PC-3 (cell line): ENCODE results near the gene GLI3. TPM values are rescaled to one million over a fixed set of nuclear protein-coding genes. Genes with fewer than 3 reads are reported as not detected.

Experiments used
- ATAC-seq: fragments of 200-7000 bp; cut with Tn5 transposase; 2 replicates; pipeline ENCODE4 v1.9.1; 2020; ENCODE audit warnings: mild to moderate bottlenecking, moderate library complexity
- BruUV-seq: library from RNA; stranded (reverse); fragments of 400-500 nt; replicated peaks from 2 replicates; lab custom pipeline; 2021; lab: Mats Ljungman, UMichigan
- CTCF ChIA-PET: fragments of 300-600 bp; sonication (Branson Sonifier 250); formaldehyde crosslinking; loops from one replicate; lab custom pipeline; 2022; ENCODE audit warnings: antibody characterized with exemption; lab: Charles Lee
- POLR2A ChIA-PET: fragments of 300-600 bp; sonication (Branson Sonifier 250); formaldehyde crosslinking; loops from one replicate; lab custom pipeline; 2022; ENCODE audit warnings: antibody characterized with exemption; ENCODE audit not compliant: unreplicated experiment; lab: Charles Lee
- DNase-seq: peaks from one replicate; pipeline ENCODE4 v3.0.0-alpha.2; 2015
- H2AFZ ChIP-seq: fragments of 300-600 bp; sonication (generic); 2 replicates; pipeline ENCODE4 v1.6.0; 2016; ENCODE audit warnings: antibody characterized with exemption, low read length
- H3F3A ChIP-seq: fragments of 300-600 bp; sonication (generic); one replicate; pipeline ENCODE4 v1.6.0; 2017; ENCODE audit warnings: antibody characterized with exemption, low read length, control low read depth, mild to moderate bottlenecking; ENCODE audit not compliant: unreplicated experiment
- H3K27ac ChIP-seq: fragments of 300-600 bp; sonication (generic); 2 replicates; pipeline ENCODE4 v1.5.1; 2016; ENCODE audit warnings: mild to moderate bottlenecking, low read length
- H3K27me3 ChIP-seq: fragments of 300-600 bp; sonication (generic); 2 replicates; pipeline ENCODE4 v1.6.1; 2016; ENCODE audit warnings: low read length, mixed read lengths
- H3K36me3 ChIP-seq: fragments of 300-600 bp; sonication (generic); 2 replicates; pipeline ENCODE4 v1.6.1; 2016; ENCODE audit warnings: low read depth, mixed run types, low read length, mixed read lengths
- H3K4me1 ChIP-seq: fragments of 300-600 bp; sonication (generic); 2 replicates; pipeline ENCODE4 v1.5.1; 2016; ENCODE audit warnings: low read length; ENCODE audit not compliant: insufficient read depth
- H3K4me2 ChIP-seq: fragments of 300-600 bp; sonication (generic); 2 replicates; pipeline ENCODE4 v1.6.0; 2016; ENCODE audit warnings: low read length
- H3K4me3 ChIP-seq: fragments of 300-600 bp; sonication (generic); 2 replicates; pipeline ENCODE4 v1.5.1; 2016; ENCODE audit warnings: mild to moderate bottlenecking, low read length, mixed read lengths
- H3K79me2 ChIP-seq: fragments of 300-600 bp; sonication (generic); 2 replicates; pipeline ENCODE4 v1.6.1; 2017; ENCODE audit warnings: low read length, mixed read lengths
- H3K9ac ChIP-seq: fragments of 300-600 bp; sonication (generic); 2 replicates; pipeline ENCODE4 v1.6.0; 2016; ENCODE audit warnings: mild to moderate bottlenecking, low read length
- H3K9me2 ChIP-seq: fragments of 300-600 bp; sonication (generic); replicated peaks from 2 replicates; pipeline ENCODE4 v1.6.1; 2016; ENCODE audit warnings: mixed run types, low read length, mixed read lengths
- H3K9me3 ChIP-seq: fragments of 300-600 bp; sonication (generic); 2 replicates; pipeline ENCODE4 v1.6.1; 2016; ENCODE audit warnings: low read length, mixed read lengths
- H4K20me1 ChIP-seq: fragments of 300-600 bp; sonication (generic); 2 replicates; pipeline ENCODE4 v1.6.1; 2016; ENCODE audit warnings: low read length, mixed read lengths
- EZH2 ChIP-seq: fragments of 300-600 bp; sonication (generic); IDR thresholded peaks from one replicate; pipeline ENCODE4 v1.6.1; 2017; ENCODE audit warnings: antibody characterized with exemption, mild to moderate bottlenecking, low read length; ENCODE audit not compliant: unreplicated experiment
- EZH2phosphoT487 ChIP-seq: fragments of 300-600 bp; sonication (generic); IDR thresholded peaks from 2 replicates; pipeline ENCODE4 v1.6.1; 2018; ENCODE audit warnings: mild to moderate bottlenecking, antibody characterized with exemption, low read length, borderline replicate concordance
- intact Hi-C: fragments of 100-400 bp; cut with micrococcal nuclease; formaldehyde crosslinking; loops from 2 replicates; pipeline ENCODE4 v1.9.0; 2023
- total RNA-seq: library from RNA; depleted of rRNA; stranded (reverse); fragments of >200 nt; gene quantifications from 2 replicates; pipeline ENCODE4 v1.2.3, GENCODE V29; 2014
- TF ChIP-seq, protein P1 (sequence below): fragments of 300-600 bp; sonication (generic); conservative IDR thresholded peaks from 2 replicates; pipeline ENCODE4 v1.5.1; 2017; ENCODE audit warnings: antibody characterized with exemption, low read depth, mild to moderate bottlenecking, low read length

Gene GLI3
- total RNA-seq, 1 experiment from 2014 or later: 3.5 TPM

DNA sequence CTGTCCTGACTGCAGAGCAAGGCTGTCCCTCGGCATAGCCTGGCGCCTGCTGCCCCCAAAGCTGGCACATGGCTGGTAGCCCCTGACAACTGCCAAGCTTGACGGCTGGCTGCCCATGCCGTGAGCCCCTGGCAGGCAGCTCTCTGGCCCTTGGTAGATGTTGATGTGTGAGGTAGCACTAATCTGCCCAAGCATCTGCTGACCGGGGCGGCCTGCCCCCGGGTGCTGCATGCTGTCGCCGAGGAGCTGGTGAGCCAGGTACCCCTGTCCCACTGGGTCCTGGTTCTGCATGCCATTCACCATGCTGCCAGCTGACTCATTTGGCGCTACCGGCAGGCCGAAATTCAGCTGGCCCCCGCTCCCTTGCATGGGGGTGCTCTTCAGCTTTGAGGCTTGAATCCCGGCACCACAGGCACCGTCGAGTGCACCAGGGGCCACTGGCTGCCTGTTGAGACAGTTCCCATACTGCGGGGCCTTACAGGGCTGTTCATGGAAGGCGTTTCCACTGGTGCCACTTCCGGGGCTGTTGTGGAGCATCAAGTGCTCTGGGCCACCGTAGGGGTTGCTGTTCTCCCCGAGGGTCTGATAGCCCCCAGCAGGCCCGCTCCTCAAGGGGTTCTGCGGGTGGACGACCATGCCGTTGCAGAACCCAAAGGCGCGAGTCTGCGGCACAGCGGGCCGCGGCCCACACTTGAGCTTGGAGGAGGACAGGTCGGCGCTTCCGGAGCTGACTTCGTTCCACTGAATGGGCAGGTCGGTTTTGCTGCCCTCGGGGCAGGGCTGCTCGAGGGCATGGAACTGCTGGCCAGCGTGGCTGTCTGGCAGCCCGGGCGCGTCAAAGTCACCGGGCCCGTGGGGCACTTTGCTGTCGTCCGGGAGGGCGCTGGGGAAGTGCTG is 271.9 kb downstream of the GLI3 start:
- no peak for DNase-seq
- BruUV-seq: no TSS peak
- H3K9ac ChIP-seq: no peak overlapping the region
- CTCF ChIA-PET: no interaction called here
- H3K79me2 ChIP-seq: no peaks in the 10 kb centered on the region
- POLR2A ChIA-PET: no interaction called here
- no peaks in the 10 kb centered on the region; the same call in 1 of the 2 replicates for H3K36me3 ChIP-seq
- no peak for TF ChIP-seq EZH2phosphoT487
- TF ChIP-seq, protein P1, sequence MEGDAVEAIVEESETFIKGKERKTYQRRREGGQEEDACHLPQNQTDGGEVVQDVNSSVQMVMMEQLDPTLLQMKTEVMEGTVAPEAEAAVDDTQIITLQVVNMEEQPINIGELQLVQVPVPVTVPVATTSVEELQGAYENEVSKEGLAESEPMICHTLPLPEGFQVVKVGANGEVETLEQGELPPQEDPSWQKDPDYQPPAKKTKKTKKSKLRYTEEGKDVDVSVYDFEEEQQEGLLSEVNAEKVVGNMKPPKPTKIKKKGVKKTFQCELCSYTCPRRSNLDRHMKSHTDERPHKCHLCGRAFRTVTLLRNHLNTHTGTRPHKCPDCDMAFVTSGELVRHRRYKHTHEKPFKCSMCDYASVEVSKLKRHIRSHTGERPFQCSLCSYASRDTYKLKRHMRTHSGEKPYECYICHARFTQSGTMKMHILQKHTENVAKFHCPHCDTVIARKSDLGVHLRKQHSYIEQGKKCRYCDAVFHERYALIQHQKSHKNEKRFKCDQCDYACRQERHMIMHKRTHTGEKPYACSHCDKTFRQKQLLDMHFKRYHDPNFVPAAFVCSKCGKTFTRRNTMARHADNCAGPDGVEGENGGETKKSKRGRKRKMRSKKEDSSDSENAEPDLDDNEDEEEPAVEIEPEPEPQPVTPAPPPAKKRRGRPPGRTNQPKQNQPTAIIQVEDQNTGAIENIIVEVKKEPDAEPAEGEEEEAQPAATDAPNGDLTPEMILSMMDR: no peak
- TF ChIP-seq EZH2: no peak
- H3K27ac ChIP-seq: no peak overlapping the region
- H4K20me1 ChIP-seq: no peaks in the 10 kb centered on the region
- no peaks in the 10 kb centered on the region for H3K27me3 ChIP-seq
- H3K4me1 ChIP-seq: peaks cover 5% of the 10 kb centered on the region
- intact Hi-C loops: no loop called here
- no peak for ATAC-seq
- no peak overlapping the region for H3K4me3 ChIP-seq
- H3F3A ChIP-seq: no peaks in the 10 kb centered on the region
- H3K4me2 ChIP-seq: no peak overlapping the region
- no peaks in the 10 kb centered on the region for H3K9me3 ChIP-seq
- H3K9me2 ChIP-seq: no peaks in the 10 kb centered on the region
- H2AFZ ChIP-seq: no peak overlapping the region

DNA sequence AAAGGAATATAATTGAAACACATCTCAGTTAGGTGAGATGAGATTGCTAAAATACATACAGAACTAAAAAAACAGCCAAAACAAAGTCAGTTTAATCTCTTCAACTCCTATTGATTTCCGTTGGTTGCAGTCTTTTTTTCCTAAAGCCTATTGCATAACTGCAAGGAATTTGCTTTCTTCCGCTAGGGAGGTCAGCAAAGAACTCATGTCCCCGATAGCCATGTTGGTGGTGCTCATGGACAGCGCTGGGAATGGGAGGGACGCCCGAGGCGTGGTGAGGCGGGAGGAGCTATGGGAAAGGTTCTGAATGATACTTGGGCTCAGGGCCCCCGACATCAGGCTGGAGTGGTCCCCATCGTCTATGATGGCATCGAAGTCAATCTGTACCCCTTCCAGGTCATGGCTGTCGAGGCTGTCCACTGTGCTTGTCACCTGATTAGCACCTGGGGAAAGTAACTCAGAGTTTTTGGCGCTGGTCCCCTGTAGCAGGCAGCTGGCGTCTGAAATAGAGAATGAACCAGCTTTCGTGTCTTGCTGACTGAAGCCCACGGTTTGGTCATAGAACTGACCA is 272.7 kb downstream of the GLI3 start:
- ATAC-seq (no peak), DNase-seq (no peak)
- intact Hi-C loops: no loop called here
- Histone ChIP-seq H3K79me2 (no peaks in the 10 kb centered on the region), H4K20me1 (no peaks in the 10 kb centered on the region), H3K9ac (no peak overlapping the region), H3K27me3 (no peaks in the 10 kb centered on the region), H3K4me3 (no peak overlapping the region), H3K9me2 (no peaks in the 10 kb centered on the region), H3K4me1 (peaks cover 5% of the 10 kb centered on the region), H3K4me2 (no peak overlapping the region), H3K9me3 (no peaks in the 10 kb centered on the region), H3K36me3 (no peaks in the 10 kb centered on the region; the same call in 1 of the 2 replicates), H2AFZ (no peak overlapping the region), H3F3A (no peaks in the 10 kb centered on the region), H3K27ac (no peak overlapping the region)
- no TSS peak for BruUV-seq
- TF ChIP-seq EZH2 (no peak), EZH2phosphoT487 (no peak)
- TF ChIP-seq, protein P1: no peak
- POLR2A ChIA-PET: no interaction called here
- CTCF ChIA-PET: no interaction called here
